Smooth muscle cell (in vitro differentiated cells): Measurements from ENCODE around the gene TEDC2. TPM values are rescaled to one million over a fixed set of nuclear protein-coding genes. Genes with fewer than 3 reads are reported as not detected.

Experiments used
- DNase-seq: peaks from one replicate; lab custom pipeline; 2025; ENCODE audit not compliant: unreplicated experiment; lab: John Stamatoyannopoulos, UW
- H2AFZ ChIP-seq: fragments of 200-600 bp; sonication (generic); 2 replicates; pipeline ENCODE4 v1.6.0; 2016; ENCODE audit warnings: antibody characterized with exemption, low read depth, mild to moderate bottlenecking
- H3F3A ChIP-seq: fragments of 200-600 bp; sonication (generic); 2 replicates; pipeline ENCODE4 v1.6.0; 2017; ENCODE audit warnings: antibody characterized with exemption, low read depth
- H3K27ac ChIP-seq: fragments of 200-600 bp; sonication (generic); 2 replicates; pipeline ENCODE4 v1.5.1; 2016; ENCODE audit warnings: low read depth, mild to moderate bottlenecking
- H3K27me3 ChIP-seq: fragments of 200-600 bp; sonication (generic); 2 replicates; pipeline ENCODE4 v1.6.1; 2016; ENCODE audit warnings: low read depth, mild to moderate bottlenecking
- H3K36me3 ChIP-seq: fragments of 200-600 bp; sonication (generic); 2 replicates; pipeline ENCODE4 v1.5.1; 2016; ENCODE audit warnings: low read depth
- H3K4me1 ChIP-seq: fragments of 200-600 bp; sonication (generic); 2 replicates; pipeline ENCODE4 v1.5.1; 2016; ENCODE audit warnings: low read depth
- H3K4me2 ChIP-seq: fragments of 200-600 bp; sonication (generic); 2 replicates; pipeline ENCODE4 v1.6.0; 2016; ENCODE audit warnings: mild to moderate bottlenecking
- H3K4me3 ChIP-seq: fragments of 200-600 bp; sonication (generic); 2 replicates; pipeline ENCODE4 v1.5.1; 2016; ENCODE audit warnings: mild to moderate bottlenecking
- H3K79me2 ChIP-seq: fragments of 200-600 bp; sonication (generic); 2 replicates; pipeline ENCODE4 v1.6.0; 2016; ENCODE audit warnings: low read depth, mild to moderate bottlenecking
- H3K9ac ChIP-seq: fragments of 200-600 bp; sonication (generic); 2 replicates; pipeline ENCODE4 v1.6.0; 2016; ENCODE audit warnings: low read depth
- H3K9me3 ChIP-seq: fragments of 200-600 bp; sonication (generic); replicated peaks from 2 replicates; pipeline ENCODE4 v1.5.1; 2016; ENCODE audit warnings: low read depth
- H4K20me1 ChIP-seq: fragments of 200-600 bp; sonication (generic); 2 replicates; pipeline ENCODE4 v1.6.0; 2016; ENCODE audit warnings: low read depth
- WGBS: methylation state at CpG from one replicate; pipeline ENCODE4 v1.1.7; 2016; ENCODE audit warnings: low lambda C conversion rate; 5-methylcytosine and 5-hydroxymethylcytosine counted together
- polyA plus RNA-seq: library from polyadenylated mRNA; unstranded; fragments of >200 nt; fragmentation: Nextera tagmentation; extraction: Ambion mirVana; gene quantifications from 2 replicates; pipeline ENCODE4 v1.2.1, GENCODE V29; 2016
- total RNA-seq: library from RNA; depleted of rRNA; stranded (reverse); fragments of >200 nt; gene quantifications from 2 replicates; pipeline ENCODE4 v1.2.3, GENCODE V29; 2014
- TF ChIP-seq, protein P1 (sequence below): fragments of 200-600 bp; sonication (generic); IDR thresholded peaks from 2 replicates; pipeline ENCODE4 v1.5.1; 2017; ENCODE audit warnings: borderline replicate concordance, mild to moderate bottlenecking, antibody characterized with exemption; ENCODE audit not compliant: insufficient read depth, poor library complexity, severe bottlenecking

The TEDC2 gene
- total and polyA plus RNA-seq, 2 experiments from 2014 or later: 8.0 to 13.3 TPM

DNA sequence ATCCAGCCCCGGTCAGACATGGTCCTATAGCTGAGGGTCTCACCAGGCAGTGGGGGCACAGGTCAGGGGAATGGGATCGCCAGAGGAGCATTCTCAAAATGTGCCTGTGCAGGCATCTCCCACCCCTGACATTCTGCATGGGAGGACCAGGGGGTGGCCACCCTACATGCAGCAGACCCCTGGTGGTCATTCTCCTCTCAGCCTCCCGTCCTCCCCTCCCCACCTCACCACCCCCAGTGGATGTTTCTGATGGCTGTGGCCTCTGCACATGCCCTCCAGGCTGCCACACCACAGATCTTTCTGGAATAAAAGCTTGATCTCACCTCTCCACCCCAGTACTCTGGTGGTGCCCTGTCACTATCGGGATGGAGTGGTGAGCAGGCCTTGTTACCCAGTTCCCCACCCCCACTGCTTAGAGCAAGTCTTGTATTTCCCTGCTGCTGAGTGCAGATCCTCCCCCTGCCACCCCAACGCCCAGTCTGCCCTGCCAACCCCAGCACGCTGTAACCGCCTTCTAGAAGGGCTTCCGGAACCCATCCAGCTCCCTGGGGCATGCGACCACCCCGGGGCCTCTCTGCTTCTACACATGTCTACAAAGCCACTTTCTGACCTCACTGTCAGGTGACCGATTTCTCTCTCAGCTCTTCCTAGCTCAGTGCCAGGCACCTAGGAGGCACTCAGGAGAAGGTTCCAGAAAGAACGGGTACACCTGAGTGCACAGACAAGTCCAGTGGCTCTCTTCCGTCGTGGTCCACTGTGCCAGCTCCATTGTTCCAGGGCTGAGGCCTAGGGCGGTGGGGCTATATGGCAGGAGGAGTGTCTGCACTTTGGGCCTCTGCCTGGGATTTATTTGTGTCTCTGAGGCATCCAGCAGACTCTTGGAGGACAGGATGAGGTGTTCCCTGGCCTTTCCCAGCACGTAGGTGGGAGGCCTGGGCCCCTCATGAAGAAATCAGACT is 24.3 kb downstream of the TEDC2 start:
- DNase-seq: no peak
- H3K27me3 ChIP-seq: no peaks in the 10 kb centered on the region
- H3K79me2 ChIP-seq: peaks cover 3% of the 10 kb centered on the region
- 94% methylated on average over 16 of the region's 16 CpGs for WGBS
- H3F3A ChIP-seq: no peaks in the 10 kb centered on the region
- H3K4me1 ChIP-seq: no peaks in the 10 kb centered on the region
- no peak overlapping the region for H3K9ac ChIP-seq
- no peak overlapping the region for H3K27ac ChIP-seq
- no peak overlapping the region for H3K4me3 ChIP-seq
- peaks cover 73% of the 10 kb centered on the region for H4K20me1 ChIP-seq
- H3K36me3 ChIP-seq: no peaks in the 10 kb centered on the region
- no peaks in the 10 kb centered on the region for H3K9me3 ChIP-seq
- TF ChIP-seq, protein P1, sequence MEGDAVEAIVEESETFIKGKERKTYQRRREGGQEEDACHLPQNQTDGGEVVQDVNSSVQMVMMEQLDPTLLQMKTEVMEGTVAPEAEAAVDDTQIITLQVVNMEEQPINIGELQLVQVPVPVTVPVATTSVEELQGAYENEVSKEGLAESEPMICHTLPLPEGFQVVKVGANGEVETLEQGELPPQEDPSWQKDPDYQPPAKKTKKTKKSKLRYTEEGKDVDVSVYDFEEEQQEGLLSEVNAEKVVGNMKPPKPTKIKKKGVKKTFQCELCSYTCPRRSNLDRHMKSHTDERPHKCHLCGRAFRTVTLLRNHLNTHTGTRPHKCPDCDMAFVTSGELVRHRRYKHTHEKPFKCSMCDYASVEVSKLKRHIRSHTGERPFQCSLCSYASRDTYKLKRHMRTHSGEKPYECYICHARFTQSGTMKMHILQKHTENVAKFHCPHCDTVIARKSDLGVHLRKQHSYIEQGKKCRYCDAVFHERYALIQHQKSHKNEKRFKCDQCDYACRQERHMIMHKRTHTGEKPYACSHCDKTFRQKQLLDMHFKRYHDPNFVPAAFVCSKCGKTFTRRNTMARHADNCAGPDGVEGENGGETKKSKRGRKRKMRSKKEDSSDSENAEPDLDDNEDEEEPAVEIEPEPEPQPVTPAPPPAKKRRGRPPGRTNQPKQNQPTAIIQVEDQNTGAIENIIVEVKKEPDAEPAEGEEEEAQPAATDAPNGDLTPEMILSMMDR: no peak
- H3K4me2 ChIP-seq: no peak overlapping the region
- no peak overlapping the region for H2AFZ ChIP-seq

DNA sequence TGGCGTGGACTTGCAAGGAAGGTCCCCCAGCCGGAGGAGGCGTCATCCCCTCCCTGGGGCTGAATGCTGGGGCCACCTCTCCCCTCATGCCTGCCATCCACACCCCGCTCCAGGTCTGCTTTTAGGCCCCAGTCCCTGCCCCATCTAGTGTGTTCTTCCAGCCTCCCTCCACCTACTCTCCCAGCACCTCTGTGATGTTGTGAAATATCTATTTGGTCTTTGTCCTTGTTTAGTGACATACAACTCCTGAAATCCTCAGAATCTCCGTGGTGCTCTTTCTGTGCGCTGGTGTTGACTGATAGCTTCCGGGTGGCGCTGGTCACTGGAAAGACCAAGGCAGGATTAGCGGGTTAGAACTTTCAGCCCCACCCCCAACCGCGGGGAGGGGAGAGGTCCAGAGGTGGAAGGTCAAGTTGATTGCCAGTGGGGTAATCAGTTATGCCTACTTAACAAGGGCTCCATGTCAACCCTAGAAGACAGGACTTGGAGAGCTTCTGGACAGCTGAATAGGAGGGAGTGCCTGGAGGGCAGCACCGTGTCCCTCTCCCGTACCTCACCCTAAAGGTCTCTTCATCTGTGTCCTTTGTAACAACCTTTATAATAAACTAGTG is 25.1 kb downstream of the TEDC2 start:
- TF ChIP-seq, protein P1: no peak
- H3K27me3 ChIP-seq: no peaks in the 10 kb centered on the region
- no peak overlapping the region for H3K4me2 ChIP-seq
- H3F3A ChIP-seq: no peaks in the 10 kb centered on the region
- 94% methylated on average over 12 of the region's 13 CpGs for WGBS
- no peak overlapping the region for H3K9ac ChIP-seq
- H3K27ac ChIP-seq: no peak overlapping the region
- H3K4me1 ChIP-seq: no peaks in the 10 kb centered on the region
- H3K4me3 ChIP-seq: no peak overlapping the region
- no peaks in the 10 kb centered on the region for H3K9me3 ChIP-seq
- no peak overlapping the region for H2AFZ ChIP-seq
- H4K20me1 ChIP-seq: peaks cover 70% of the 10 kb centered on the region
- H3K36me3 ChIP-seq: no peaks in the 10 kb centered on the region
- DNase-seq: no peak
- no peaks in the 10 kb centered on the region for H3K79me2 ChIP-seq

DNA sequence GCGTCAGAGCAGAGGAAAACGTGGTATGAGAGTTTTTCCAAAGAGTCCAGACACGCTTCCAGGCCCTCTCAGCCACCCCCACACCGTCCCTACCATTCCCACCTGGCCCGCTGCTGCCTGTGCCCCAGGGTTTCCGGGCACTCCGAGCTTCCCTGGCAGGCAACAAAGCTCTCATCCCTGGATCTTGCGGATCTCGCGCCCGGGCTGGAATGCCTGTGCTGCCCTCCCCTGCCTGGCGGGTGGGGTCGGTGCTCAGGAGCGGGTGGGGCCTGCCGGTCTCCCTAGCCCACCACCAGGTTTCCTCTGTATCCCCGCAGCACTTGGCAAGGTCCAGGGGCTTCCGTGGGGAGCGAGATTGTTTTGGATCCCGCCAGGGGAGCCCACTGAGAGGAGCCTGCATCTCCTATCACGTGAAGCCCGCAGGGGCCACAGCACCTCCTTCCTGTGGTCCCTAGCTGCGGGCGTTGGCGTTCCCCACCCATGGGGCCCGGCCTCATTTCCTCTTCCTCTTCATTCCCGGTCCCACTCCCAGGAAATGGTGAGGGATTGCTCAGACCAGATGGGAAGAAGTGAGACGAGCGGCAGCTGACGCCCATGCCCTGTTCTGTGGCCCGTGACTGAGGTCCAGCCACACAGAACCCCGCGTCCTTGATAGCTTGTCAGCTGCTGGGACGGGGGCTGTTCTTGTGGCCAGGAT is 26.1 kb downstream of the TEDC2 start:
- no peak overlapping the region for H3K4me2 ChIP-seq
- TF ChIP-seq, protein P1: no peak
- H3K27ac ChIP-seq: no peak overlapping the region
- WGBS: 92% methylated on average over 33 of the region's 33 CpGs
- H3F3A ChIP-seq: no peaks in the 10 kb centered on the region
- H3K79me2 ChIP-seq: no peaks in the 10 kb centered on the region
- no peaks in the 10 kb centered on the region for H3K36me3 ChIP-seq
- H4K20me1 ChIP-seq: peaks cover 67% of the 10 kb centered on the region
- no peak for DNase-seq
- no peak overlapping the region for H3K4me3 ChIP-seq
- H3K27me3 ChIP-seq: no peaks in the 10 kb centered on the region
- no peaks in the 10 kb centered on the region for H3K9me3 ChIP-seq
- H3K9ac ChIP-seq: no peak overlapping the region
- no peak overlapping the region for H2AFZ ChIP-seq
- no peaks in the 10 kb centered on the region for H3K4me1 ChIP-seq
